HUES64 (cell line): ENCODE data around the gene CASK.

Experiments used
- H3K27ac ChIP-seq: 2 replicates; pipeline ENCODE4 v1.7.0; 2013; ENCODE audit warnings: low read depth, low read length, inconsistent platforms
- H3K27me3 ChIP-seq: 2 replicates; pipeline ENCODE4 v1.6.1; 2013; ENCODE audit warnings: mild to moderate bottlenecking, low read length; ENCODE audit not compliant: insufficient read depth
- H3K36me3 ChIP-seq: 2 replicates; pipeline ENCODE4 v1.6.1; 2013; ENCODE audit warnings: mild to moderate bottlenecking, low read length; ENCODE audit not compliant: insufficient read depth
- H3K4me1 ChIP-seq: 2 replicates; pipeline ENCODE4 v1.6.1; 2013; ENCODE audit warnings: mild to moderate bottlenecking, low read length, moderate library complexity; ENCODE audit not compliant: insufficient read depth
- H3K4me3 ChIP-seq: 2 replicates; pipeline ENCODE4 v1.5.1; 2013; ENCODE audit warnings: mild to moderate bottlenecking, low read length, moderate library complexity
- H3K9ac ChIP-seq: 2 replicates; pipeline ENCODE4 v1.6.1; 2013; ENCODE audit warnings: mild to moderate bottlenecking, low read depth, low read length
- H3K9me3 ChIP-seq: 2 replicates; pipeline ENCODE4 v1.6.1; 2013; ENCODE audit warnings: low read depth, low read length; ENCODE audit not compliant: insufficient read depth
- WGBS: fragments of 150-250, 120-280 bp; methylation state at CpG from one replicate; pipeline ENCODE4 v1.1.7; 2013; ENCODE audit warnings: missing lambda C conversion rate; 5-methylcytosine and 5-hydroxymethylcytosine counted together

The CASK gene

GRCh38 chrX:41473936-41474725, 449.2 kb downstream of the CASK start:
- H3K9ac ChIP-seq: peak overlapping the region; percentile 78
- H3K27ac ChIP-seq: peak overlapping the region; percentile 95
- 95% methylated on average over 91 of the region's 91 CpGs for WGBS
- no peaks in the 10 kb centered on the region for H3K9me3 ChIP-seq
- H3K27me3 ChIP-seq: no peaks in the 10 kb centered on the region
- no peak overlapping the region for H3K4me3 ChIP-seq
- no peaks in the 10 kb centered on the region for H3K36me3 ChIP-seq
- H3K4me1 ChIP-seq: peaks cover 20% of the 10 kb centered on the region

- Histone ChIP-seq H3K4me3 (no peak overlapping the region), H3K4me1 (peaks cover 13% of the 10 kb centered on the region), H3K9me3 (no peaks in the 10 kb centered on the region), H3K27ac (no peak overlapping the region), H3K9ac (no peak overlapping the region), H3K27me3 (no peaks in the 10 kb centered on the region), H3K36me3 (no peaks in the 10 kb centered on the region)
- 91% methylated on average over 29 of the region's 32 CpGs for WGBS
These were observed 451.0 kb downstream of the CASK start for GRCh38 chrX:41472231-41472815.

GRCh38 chrX:41471786-41472185, 451.6 kb downstream of the CASK start:
- Histone ChIP-seq H3K27ac (no peak overlapping the region), H3K9me3 (no peaks in the 10 kb centered on the region), H3K4me1 (peaks cover 13% of the 10 kb centered on the region), H3K4me3 (no peak overlapping the region), H3K27me3 (no peaks in the 10 kb centered on the region), H3K9ac (no peak overlapping the region), H3K36me3 (no peaks in the 10 kb centered on the region)
- 100% methylated on average over 2 of the region's 2 CpGs for WGBS

- no peaks in the 10 kb centered on the region for H3K36me3 ChIP-seq
- H3K27me3 ChIP-seq: no peaks in the 10 kb centered on the region
- no peak overlapping the region for H3K27ac ChIP-seq
- no peaks in the 10 kb centered on the region for H3K9me3 ChIP-seq
- 92% methylated on average over 6 of the region's 7 CpGs for WGBS
- H3K9ac ChIP-seq: no peak overlapping the region
- H3K4me1 ChIP-seq: peaks cover 7% of the 10 kb centered on the region
- no peak overlapping the region for H3K4me3 ChIP-seq
These were observed 452.6 kb downstream of the CASK start for GRCh38 chrX:41470706-41471105.

- H3K9ac ChIP-seq: no peak overlapping the region
- 89% methylated on average over 3 of the region's 3 CpGs for WGBS
- no peaks in the 10 kb centered on the region for H3K4me1 ChIP-seq
- H3K27me3 ChIP-seq: no peaks in the 10 kb centered on the region
- no peak overlapping the region; the same call in 1 of the 2 replicates for H3K27ac ChIP-seq
- no peaks in the 10 kb centered on the region for H3K9me3 ChIP-seq
- H3K4me3 ChIP-seq: no peak overlapping the region
- no peaks in the 10 kb centered on the region for H3K36me3 ChIP-seq
These were observed 454.6 kb downstream of the CASK start for GRCh38 chrX:41468647-41469323.
